A549 (cell line): ENCODE results near the gene PTPRN2.

Experiments
- BHLHE40 ChIP-seq: IDR thresholded peaks from 2 replicates; pipeline ENCODE4 v1.6.1; 2012; ENCODE audit warnings: low read depth, low read length, inconsistent platforms
- CHD4 ChIP-seq: fragments of 200-600 bp; sonication (generic); IDR thresholded peaks from 2 replicates; pipeline ENCODE4 v1.6.1; 2016; ENCODE audit warnings: antibody characterized with exemption, mild to moderate bottlenecking, borderline replicate concordance
- CTCF ChIP-seq: fragments of >200 bp; sonication (Bioruptor Twin); formaldehyde crosslinking; IDR thresholded peaks from 3 replicates; pipeline ENCODE4 v1.5.1; 2016
- KDM5A ChIP-seq: fragments of 200-600 bp; sonication (generic); IDR thresholded peaks from 2 replicates; pipeline ENCODE4 v1.6.1; 2016; ENCODE audit warnings: antibody characterized with exemption, mild to moderate bottlenecking
- MYC ChIP-seq: IDR thresholded peaks from 2 replicates; pipeline ENCODE4 v1.6.1; 2012; ENCODE audit warnings: mild to moderate bottlenecking, inconsistent platforms, low read length, improper control_type of control experiment, borderline replicate concordance
- POLR2A ChIP-seq: IDR thresholded peaks from 2 replicates; pipeline ENCODE4 v1.6.1; 2012; ENCODE audit warnings: mild to moderate bottlenecking, low read length
- REST ChIP-seq: fragments of 200-600 bp; sonication (generic); IDR thresholded peaks from 2 replicates; pipeline ENCODE4 v1.6.1; 2016; ENCODE audit warnings: antibody characterized with exemption, mild to moderate bottlenecking, moderate library complexity
- SMC3 ChIP-seq: fragments of >200 bp; sonication (Bioruptor Twin); formaldehyde crosslinking; IDR thresholded peaks from 3 replicates; pipeline ENCODE4 v1.6.1; 2018; ENCODE audit warnings: inconsistent platforms

GRCh38 chr7:158075633-158076001 lies 512.0 kb downstream of the PTPRN2 start:
- no peak for TF ChIP-seq CTCF
- TF ChIP-seq CHD4 = no peak
- TF ChIP-seq MYC = no peak
- TF ChIP-seq SMC3 = no peak
- no peak for TF ChIP-seq BHLHE40
- no peak for TF ChIP-seq KDM5A
- no peak for TF ChIP-seq POLR2A
- TF ChIP-seq REST = no peak
